Middle frontal gyrus (tissue), 1 donor: ENCODE data around the gene TRAPPC14.
"Not testable (repeated sequence)": the region's sequence is repeated elsewhere in the genome, so short reads cannot be mapped to it uniquely, and the experiment has no call there.

Experiments used
- DNase-seq: peaks from one replicate; pipeline ENCODE4 v3.0.0-alpha.2; 2015; ENCODE audit warnings: low spot score; ENCODE audit errors: extremely low spot score

TRAPPC14 gene

DNA sequence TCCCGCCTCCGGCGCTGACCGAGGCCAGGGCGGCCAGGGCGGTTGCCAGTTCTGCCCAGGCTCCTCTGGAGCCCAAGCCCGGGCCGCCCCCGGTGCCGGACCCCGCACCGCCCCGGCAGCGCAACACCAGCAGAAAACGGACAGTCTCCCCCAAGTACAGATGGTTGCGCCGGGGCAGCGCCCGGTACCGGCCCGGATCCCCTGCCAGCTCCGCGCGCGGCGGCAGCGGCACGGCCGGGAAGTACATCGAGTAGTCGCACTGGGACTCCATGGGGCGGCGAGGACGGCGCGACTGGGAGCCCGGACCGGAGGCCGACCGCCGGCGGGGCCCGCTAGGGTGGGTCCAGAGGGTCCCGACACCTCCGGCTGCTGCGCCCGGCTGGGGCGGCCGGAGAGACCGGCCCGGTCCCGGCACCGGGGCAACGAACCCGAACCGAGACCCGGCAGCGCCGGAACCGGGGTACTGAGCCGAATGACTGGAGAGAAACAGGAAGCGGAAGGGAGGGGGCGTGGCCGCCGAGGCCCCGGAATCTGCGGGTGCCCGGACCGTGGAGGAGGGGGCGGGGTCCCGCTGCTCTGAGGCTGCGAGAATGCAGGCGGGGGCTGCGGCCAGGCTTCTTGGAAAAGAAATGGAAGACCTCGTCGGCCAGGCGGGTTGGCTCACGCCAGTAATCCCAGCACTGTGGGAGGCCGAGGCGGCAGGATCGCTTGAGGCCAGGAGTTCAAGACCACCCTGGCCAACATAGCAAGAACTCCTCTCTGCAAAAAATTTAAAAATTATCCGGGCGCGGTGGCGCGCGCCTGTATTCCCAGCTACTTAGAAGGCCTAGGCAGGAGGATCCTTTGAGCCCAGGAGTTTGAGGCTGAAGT, at the start of gene TRAPPC14:
TRAPPC14 (minus strand) TSS at position 495 of the 870 bp plus-strand sequence; CDS start at position 271, 224 bp downstream.
- peak; percentile 58 for DNase-seq

- no peak for DNase-seq
Measured at GRCh38 chr7:100204454-100204853, 45.9 kb upstream of the TRAPPC14 start.

GRCh38 chr7:100200693-100201092, 42.2 kb upstream of the TRAPPC14 start:
- no peak for DNase-seq

GRCh38 chr7:100198266-100198665, 39.7 kb upstream of the TRAPPC14 start:
- no peak for DNase-seq

GRCh38 chr7:100195901-100196322, 37.4 kb upstream of the TRAPPC14 start:
- DNase-seq = not testable (repeated sequence)

DNA sequence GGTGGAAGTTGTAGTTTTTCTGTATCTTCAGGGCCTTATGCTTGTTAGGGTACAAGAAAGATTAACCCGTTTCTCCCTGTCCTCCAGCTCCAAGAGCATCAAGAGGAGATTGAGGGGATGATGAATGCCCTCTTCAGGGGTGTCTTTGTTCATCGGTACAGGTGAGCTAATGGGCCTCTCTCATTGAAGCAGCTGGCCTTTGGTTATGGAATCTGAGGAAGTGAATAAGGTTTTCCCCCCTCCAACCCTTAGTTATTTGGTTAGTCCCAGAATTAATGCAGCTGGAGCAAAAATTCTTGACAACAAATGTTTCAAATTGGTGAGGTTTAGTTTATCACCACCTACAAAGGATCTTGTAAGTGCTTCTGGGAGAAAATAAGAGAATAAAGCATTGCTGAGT, 36.7 kb upstream of the TRAPPC14 start:
- no peak for DNase-seq

DNA sequence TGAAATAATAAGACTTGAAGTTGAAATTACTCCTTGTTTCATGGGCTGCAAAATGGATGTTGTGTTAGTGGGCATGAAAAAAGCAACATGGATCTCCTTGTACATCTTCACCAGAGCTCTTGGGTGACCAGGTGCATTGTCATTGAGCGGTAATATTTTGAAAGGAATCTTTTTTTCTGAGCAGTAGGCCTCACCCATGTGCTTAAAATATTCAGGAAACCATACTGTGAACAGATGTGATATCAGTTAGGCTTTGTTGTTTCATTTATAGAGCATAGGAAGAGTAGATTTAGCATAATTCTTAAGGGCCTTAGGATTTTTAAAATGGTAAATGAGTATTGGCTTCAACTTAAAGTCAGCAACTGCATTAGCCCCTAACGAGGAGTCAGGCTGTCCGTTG, 34.4 kb upstream of the TRAPPC14 start:
- no peak for DNase-seq

DNA sequence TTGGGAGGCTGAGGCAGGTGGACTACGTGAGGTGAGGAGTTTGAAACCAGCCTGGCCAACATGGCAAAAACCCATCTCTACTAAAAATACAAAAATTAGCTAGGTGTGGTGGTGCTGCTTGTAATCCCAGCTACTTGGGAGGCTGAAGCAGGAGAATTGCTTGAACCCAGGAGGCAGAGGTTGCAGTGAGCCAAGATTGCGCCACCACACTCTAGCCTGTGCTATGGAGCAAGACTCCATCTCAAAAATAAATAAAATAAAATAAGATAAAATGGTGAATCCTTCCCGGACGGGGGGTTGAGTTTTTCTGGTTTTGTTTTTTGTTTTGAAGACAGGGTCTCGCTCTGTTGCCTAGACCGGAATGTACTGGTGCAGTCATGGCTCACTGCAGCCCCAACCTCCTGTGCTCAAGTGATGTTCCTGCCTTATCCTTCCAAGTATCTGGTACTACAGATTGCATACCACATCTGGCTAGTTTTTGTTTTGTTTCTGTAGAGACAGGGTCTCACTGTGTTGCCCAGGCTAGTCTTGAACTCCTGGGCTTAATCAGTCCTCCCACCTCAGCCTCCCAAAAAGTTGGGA, 33.8 kb upstream of the TRAPPC14 start:
- not testable (repeated sequence) for DNase-seq

GRCh38 chr7:100191775-100192174, 33.3 kb upstream of the TRAPPC14 start:
- DNase-seq = no peak

- DNase-seq = no peak
Measured at GRCh38 chr7:100190048-100190711, 31.7 kb upstream of the TRAPPC14 start.

DNA sequence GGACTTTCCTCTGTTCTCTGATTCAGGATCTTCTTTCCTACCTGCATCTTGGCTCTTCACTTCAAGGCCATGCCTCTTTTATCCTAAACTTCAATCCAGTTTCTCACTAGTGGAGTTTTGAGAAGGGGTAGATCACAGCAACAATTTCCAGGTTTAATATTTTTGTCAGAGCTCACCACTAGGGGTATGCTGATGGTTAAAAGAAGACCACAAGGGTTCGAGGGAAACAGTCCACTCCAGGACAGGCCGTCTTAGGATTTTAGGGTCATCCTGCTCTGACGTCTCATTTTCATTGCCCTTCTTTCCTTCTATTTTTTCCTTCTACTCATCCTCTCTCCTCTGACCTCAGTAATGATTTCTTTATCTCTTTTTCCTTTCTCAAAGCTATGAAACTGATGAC, 30.5 kb upstream of the TRAPPC14 start:
- no peak for DNase-seq

DNA sequence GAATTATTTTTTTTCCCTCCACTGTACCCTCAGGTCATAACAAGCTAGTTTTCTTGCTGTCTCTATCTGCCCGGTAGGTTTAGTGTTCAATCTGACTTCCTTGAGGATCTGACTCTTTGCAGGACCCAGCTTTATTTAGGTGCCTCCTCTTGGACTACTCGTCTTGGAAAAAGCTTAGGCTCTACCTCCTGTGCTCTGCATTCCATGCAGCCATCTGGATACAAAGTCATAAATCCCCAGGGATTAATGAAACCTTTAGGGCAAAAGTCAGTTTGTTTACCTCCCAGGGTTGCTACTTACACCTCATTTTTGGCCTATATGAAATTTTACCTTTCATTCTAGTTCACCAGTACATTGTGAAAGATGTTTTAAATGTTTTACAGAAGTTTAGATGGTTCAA, 27.2 kb upstream of the TRAPPC14 start:
- no peak for DNase-seq

GRCh38 chr7:100183090-100183489, 24.6 kb upstream of the TRAPPC14 start:
- not testable (repeated sequence) for DNase-seq

- not testable (repeated sequence) for DNase-seq
Measured at GRCh38 chr7:100182616-100183015, 24.1 kb upstream of the TRAPPC14 start.

DNA sequence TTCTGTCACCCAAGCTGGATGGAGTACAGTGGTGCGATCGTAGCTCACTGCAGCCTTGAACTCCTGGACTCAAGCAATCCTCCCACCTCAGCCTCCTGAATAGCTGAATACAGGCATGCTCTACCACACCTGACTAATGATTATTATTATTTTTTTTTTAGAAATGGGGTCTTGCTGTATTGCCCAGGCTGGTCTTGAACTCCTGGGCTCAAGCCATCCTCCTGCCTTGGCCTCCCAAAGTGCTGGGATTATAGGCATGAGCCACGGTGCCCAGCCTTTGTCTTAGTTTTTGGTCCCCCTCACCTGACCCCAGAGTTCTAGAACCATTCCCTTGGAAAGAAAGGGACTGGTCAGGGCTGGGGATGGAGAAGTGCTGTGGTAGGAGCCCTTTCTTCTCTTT, 21.6 kb upstream of the TRAPPC14 start:
- not testable (repeated sequence) for DNase-seq

- peak; percentile 70 for DNase-seq
Measured at GRCh38 chr7:100177045-100178001, 18.8 kb upstream of the TRAPPC14 start, which contains the start of the genes GPC2 and STAG3. GPC2 (minus strand) TSS chr7:100177381; CDS start chr7:100177199, 182 bp downstream. STAG3 (plus strand) TSS chr7:100177918; CDS start chr7:100180557, 2,639 bp downstream.

GRCh38 chr7:100176096-100177044, 17.8 kb upstream of the TRAPPC14 start:
- no peak for DNase-seq

- no peak for DNase-seq
Measured at GRCh38 chr7:100175296-100175935, 16.9 kb upstream of the TRAPPC14 start.

DNA sequence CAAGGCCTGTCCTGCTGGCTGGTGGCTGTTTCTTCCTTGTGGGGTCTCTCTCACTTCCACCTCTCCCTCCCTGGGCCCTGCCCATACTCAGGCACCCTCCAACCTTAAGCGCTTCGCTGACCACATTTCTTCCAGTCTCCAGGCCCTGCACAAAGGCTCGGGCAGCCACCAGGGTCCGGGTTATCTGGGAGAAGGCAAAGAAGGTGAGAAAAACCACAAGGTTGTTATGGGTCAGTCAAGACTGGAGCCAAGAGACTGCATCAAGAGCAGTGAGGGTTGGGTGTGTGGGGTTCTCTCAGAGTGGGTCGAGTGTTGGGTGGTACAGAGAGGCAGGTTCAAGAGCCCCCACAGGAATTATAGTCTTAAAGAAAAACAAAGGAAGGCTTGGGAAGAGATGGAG, 16.1 kb upstream of the TRAPPC14 start:
- DNase-seq = no peak
